NCI-H82 treated with DMSO at 0.1 percent for 48 hours (cell line): Measurements from ENCODE around the gene TAF1C.

Source experiments
- DNase-seq: peaks from one replicate; lab custom pipeline; 2025; ENCODE audit not compliant: unreplicated experiment; lab: John Stamatoyannopoulos, UW

Gene TAF1C

DNA sequence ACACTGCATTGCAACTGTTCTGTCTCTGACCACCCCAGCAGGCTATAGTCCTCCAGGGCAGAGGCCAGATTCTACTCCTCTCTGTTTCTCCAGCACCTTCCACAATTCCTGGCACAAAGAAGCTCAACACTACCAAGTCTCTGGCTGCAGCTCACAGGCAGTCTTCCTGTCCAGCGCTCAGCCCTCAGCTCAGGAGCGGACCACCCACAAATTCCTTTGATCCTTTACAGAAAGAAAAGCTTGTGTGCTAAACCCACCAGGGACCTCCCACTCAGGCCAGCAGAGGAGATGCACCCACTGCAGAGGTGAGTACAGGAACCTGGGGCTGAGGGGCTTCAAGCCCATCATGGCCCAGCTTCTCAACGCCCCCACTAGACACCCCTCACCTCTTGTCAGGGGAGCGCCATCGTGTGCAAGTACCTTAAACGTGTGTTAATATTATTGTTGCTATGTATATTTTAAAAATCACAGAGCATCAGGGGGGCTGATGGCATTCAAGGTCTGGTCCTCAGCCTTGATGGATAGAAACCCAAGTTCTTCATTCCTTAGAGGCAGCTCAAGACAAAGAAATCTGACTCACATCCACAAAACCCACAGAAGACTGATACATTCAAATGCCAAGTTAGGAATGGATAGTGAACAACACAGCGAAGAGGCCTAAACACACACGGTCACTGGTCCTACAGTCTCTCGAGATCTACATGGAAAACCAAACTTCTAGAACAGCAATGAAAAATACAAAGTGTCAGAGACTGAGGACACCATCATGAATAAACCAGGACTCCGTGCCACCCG is 50.3 kb downstream of the TAF1C start:
- DNase-seq = no peak

GRCh38 chr16:84132527-84133285 is 54.2 kb downstream of the TAF1C start:
- no peak for DNase-seq

- DNase-seq = no peak
These were observed 55.7 kb downstream of the TAF1C start for GRCh38 chr16:84131117-84131516.
